AG08395 (cell line): Measurements from ENCODE around the gene OR2AG1.
"Not testable (repeated sequence)": the region's sequence is repeated elsewhere in the genome, so short reads cannot be mapped to it uniquely, and the experiment has no call there.

Experiments used
- DNase-seq: peaks from one replicate; pipeline ENCODE4 v3.0.0; 2012; ENCODE audit warnings: mixed read lengths, low spot score

OR2AG1 gene

DNA sequence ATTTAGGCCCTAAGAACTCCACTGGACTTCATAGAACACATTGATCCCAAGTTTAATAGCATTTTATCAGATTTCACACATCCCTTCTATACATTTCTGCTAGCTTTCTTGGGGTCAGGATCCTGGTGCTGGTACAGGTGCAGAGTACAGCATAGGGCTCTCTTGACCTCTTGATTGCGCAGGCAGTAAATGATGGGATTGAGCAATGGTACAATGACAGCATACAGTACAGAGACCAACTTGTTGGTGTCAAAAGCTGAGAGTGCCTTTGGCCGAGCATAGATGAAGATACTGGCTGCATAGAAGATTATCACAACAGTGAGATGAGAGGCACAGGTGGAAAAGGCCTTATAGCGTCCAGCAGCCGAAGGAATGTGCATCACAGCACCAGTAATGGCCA is 11.8 kb downstream of the OR2AG1 start:
- no peak for DNase-seq

GRCh38 chr11:6799402-6799801 is 16.6 kb downstream of the OR2AG1 start, which contains the start of gene OR6A2:
Gene OR6A2 (minus strand): TSS chr11:6799689. CDS start chr11:6795708, 3,981 bp downstream.
- DNase-seq, result no peak

GRCh38 chr11:6801075-6801474 is 18.3 kb downstream of the OR2AG1 start:
- DNase-seq, result not testable (repeated sequence)

DNA sequence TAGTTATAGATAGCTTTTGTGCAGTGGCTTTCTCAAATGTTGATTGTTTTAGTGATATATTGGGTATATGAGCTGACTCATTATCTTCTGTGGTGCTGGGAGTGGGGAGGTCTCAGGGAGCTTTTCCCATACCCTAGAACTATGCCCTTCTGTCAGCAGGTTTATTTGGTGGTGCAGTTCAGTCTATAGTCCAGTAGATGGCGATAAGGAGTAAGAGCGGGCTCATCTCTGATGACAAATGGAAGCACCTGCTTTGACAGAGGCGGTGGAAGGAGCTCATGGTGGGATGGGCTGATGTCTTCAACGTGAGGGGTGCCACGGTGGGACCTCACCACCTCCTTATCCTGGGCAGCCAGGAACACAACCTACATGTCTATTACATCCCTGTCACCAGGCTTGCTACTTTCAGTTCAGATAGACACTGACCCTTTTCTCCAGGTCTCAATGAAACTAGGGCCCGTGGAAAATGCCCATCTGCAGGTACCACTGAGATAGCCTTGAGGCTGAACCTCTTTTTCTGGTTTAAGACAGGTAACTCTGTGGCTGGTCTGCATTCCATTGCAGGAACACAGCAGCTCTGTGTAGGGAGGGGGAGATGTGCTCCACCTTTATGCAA is 29.7 kb downstream of the OR2AG1 start:
- peak; percentile 51 for DNase-seq

DNA sequence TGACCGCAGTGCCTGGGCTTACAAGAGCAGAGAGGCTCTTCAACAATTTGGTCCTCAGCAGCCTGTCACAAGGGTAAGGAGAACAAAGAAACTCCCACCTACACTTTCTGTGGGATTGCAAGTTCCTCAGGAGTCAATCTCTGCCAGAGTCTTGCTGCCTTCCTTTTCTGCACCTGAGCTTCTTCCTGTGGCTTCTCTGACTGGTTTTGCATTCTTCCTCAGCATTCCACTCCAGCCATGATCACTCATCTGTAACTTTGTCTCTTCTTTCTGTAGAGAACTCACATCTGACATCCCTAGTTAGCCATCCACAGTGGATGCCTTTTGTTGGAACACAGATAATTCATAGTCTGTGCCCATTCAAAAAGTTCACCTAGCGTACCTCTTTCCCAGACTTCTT is 30.8 kb downstream of the OR2AG1 start:
- DNase-seq, result no peak

- no peak for DNase-seq
Measured at GRCh38 chr11:6817694-6818093, 34.9 kb downstream of the OR2AG1 start.

DNA sequence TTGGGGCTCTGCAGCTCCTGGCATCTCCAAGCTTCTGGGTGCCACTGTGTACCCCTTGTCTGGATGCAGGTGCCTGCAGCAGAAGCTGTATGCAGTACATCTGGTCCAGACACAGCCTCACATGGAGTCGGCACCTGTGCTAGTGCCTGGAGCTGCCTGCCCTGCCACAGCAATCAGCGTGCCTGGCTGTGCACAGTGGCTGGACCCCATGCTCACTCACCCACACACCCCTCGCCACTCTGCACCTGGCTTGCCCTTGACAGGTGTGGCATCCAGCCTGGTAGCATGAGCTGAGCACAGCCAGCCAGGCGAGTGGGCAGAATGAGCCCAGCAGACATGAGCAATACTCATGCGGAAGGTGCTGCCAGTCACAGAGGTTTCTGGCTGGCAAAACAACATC is 36.1 kb downstream of the OR2AG1 start:
- no peak for DNase-seq

DNA sequence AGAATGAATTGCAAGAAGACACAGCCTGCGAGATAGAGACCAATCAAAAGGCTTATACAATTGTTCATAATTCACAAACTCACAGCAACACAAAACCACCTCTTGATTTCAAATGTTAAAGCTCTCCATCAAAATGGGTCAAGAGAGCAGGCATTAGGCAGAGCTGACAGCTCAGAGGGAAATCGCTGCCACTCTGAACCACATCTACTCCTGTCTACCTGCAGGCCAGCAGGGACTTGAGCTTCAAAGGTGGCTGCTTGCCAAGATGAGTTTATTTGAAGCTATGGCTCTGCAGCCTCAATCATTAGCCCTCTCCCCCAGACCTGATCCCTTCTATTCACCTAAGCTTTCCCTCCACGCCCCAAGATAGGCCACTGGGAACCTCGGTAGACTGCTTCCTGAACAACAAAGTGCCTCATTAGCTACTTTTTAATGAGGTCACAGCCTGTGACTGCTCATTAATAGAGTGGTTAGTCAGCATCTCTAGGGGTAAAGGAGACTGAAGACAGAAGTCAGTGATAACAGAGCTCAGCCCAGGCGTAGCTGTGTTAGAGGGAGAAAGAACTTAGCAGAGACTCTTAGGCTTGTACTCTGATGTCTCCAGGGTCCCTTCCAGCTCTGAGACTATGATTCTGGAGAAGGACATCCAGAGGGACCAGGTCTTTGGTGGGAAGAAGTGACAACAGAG is 41.5 kb downstream of the OR2AG1 start:
- DNase-seq, result no peak

GRCh38 chr11:6825231-6825744 is 42.5 kb downstream of the OR2AG1 start:
- no peak for DNase-seq

DNA sequence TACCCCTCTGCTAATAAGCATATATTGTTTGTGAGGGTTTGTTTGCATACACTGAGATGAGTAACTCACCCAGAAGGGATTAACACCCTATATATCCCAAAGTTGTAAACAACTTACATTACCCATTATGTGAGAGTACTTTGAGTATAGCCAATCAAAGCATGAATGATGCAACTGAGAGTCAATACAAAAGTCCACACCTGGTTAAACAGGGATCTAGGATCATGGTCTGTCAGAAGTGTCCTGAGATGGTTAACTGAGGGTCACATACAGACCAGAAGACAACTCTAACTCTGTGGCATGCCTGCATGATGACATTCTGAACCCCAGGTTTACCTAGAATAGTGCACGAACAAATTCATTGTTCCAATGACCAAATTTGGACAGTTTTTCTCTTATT is 45.3 kb downstream of the OR2AG1 start:
- no peak for DNase-seq

GRCh38 chr11:6833356-6833755 is 50.5 kb downstream of the OR2AG1 start:
- DNase-seq, result no peak

- DNase-seq, result no peak
Measured at GRCh38 chr11:6834021-6834420, 51.2 kb downstream of the OR2AG1 start.
